GM19025 (cell line): ENCODE results near the gene DRD2.
"Not testable (repeated sequence)": the region's sequence is repeated elsewhere in the genome, so short reads cannot be mapped to it uniquely, and the experiment has no call there.

ENCODE experiments used
- ATAC-seq: cut with Tn5 transposase; IDR thresholded peaks from one replicate; pipeline ENCODE4 v1.9.1; 2021; ENCODE audit warnings: mild to moderate bottlenecking, low read depth, moderate library complexity; ENCODE audit not compliant: unreplicated experiment

DRD2 gene

DNA sequence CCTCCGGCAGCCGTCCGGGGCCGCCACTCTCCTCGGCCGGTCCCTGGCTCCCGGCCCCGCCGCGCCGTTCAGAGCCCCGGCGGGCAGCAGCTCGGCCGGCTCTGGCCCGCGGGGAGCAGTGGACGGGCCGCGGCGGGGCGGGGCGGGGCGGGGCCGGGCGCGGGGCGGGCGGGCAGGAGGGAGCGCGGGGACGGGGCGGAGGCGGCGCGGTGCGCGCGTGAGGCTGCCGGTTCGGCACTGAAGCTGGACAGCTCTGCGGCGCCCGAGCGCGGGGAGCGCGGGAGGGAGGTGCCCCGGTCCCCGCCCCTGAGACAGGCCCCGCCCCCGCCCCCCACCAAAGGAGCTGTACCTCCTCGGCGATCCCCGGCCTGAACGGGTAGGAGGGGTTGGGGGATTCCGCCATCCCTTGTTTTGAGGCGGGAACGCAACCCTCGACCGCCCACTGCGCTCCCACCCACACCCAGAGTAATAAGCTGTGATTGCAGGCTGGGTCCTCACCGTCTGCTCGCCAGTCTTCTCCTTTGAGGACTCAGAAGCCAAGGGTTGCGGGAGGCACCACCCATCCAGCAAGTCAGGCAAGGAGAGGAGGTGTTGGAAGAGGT lies at the start of gene DRD2:
TSS of gene DRD2 (minus strand) at position 239 of the 602 bp plus-strand sequence. CDS start 50,747 bp downstream, outside the sequence.
- ATAC-seq, result no peak

DNA sequence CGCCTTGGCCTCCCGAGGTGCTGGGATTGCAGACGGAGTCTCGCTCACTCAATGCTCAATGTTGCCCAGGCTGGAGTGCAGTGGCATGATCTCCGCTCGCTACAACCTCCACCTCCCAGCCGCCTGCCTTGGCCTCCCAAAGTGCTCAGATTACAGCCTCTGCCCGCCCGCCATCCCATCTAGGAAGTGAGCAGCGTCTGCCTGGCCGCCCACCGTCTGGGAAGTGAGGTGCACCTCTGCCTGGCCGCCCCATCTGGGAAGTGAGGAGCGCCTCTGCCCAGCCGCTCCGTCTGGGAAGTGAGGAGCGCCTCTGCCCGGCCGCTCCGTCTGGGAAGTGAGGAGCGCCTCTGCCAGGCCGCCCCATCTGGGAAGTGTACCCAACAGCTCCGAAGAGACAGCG lies 48.7 kb upstream of the DRD2 start:
- ATAC-seq, result not testable (repeated sequence)

DNA sequence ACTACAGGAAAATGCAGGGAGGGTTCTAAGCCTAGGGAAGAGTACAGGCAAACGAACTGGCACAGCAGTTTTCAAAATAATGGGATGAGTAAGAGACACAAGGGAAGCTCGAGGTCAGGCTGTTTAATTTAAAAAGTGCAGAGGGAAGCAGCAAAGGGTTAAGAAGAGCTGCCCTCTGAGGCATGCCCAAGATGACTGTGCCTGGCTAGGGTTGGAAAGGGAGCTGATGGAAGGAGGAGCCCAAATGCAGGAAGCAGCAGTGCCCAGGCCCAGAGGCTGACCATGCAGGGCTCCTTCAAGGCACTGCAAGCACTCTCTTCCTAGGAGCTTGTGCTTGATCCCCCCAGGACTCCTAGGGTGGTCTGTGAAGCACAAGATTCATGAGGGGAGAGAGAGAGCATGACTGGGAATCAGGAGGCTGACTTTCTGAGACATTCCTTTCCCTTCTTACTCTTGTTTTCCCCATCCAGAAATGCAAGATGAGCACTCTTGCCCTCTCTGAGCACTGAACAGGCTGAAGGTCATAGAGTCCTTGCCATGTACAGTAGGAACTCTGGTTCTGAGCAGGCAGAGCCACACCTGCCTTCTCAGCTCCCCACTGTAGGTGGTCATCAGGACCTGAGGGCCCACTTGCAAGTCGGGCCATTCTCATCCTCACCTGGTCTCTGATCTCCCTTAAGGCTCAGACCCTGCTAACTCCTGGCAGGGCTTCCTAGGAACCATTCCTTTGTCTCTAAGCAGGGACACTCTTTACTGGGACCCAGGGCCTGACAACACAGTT lies 46.7 kb upstream of the DRD2 start:
- no peak for ATAC-seq

DNA sequence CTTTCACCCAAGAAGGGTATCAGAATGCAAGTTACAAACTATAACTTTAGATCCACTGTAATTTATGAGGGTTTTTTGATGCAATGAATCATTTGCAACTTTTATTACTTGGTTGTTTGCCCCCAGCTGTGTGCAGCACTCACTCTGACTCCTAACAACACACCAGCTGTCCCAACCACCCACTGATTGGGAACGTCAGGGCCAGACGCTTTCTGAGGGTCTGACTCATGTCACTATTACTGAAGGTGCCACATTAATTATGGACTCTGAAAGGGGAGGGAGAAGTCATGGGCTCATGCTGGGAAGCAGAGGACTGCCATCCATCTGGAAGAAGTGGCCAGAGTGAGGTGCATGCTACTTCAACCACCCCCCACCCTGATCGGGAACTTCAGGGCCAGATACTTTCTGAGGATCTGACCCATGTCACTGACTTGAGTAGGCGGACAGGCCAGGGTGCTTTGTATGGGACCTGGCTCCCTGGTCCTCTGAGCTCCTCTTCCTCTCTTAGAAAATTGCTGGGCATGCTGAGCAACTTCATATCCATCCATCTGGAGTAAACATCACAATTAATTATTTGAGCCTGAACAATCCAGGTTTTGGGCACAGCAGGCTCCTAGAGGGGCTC lies 44.9 kb upstream of the DRD2 start:
- no peak for ATAC-seq

DNA sequence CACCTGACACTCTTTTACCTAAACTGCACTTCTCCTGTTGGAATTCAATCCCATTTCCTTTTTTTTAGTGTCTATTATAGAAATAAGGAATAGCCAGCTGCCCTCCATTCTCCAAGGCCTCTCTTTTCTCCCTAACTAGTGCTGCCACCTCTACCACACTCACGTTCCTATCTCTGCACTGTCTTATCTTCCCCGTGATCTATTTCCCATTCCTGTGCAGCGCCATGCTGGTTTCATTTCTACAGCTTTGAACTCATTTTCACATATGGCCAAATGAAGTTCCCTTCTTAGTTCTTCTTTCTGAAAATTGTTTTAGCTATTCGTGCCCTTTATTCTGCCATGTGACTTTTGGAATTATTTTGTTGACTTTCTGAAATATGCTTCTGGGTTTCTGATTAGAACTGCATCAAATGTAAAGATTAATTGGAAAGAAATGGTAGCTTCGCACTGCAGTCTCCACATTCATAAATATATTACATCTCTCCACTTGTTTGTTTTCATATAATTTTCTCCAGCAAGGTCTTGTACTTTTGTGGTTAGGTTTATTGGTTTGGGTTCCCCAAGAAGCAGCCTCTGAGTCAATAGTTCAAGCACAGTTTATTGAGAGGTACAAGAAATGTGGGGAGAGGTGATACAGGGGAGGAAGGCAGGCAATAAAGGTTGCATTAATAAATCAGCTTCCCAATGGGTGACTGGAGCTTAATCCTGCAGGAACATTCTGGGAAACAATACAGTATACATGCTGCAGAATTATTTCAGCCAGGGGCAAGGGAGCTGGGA lies 43.7 kb upstream of the DRD2 start:
- no peak for ATAC-seq

DNA sequence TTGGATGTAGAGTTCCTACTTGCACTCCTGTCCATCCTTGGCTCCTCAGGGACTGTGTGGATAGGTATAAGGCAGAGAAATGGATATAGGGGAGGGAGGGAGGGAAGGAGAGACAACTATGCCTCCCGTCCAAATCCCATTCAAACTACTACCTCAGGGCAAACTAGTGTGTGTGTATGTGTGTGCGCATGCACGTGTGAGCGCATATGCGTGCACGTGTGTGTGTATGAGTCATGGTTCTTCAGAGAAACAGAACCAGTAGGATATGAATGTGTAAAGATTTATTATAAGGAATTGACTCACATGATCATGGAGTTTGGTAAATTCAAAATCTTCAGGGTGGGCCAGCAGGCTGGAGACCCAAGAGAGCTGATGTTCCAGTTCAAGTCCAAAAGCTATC lies 42.2 kb upstream of the DRD2 start:
- no peak for ATAC-seq

DNA sequence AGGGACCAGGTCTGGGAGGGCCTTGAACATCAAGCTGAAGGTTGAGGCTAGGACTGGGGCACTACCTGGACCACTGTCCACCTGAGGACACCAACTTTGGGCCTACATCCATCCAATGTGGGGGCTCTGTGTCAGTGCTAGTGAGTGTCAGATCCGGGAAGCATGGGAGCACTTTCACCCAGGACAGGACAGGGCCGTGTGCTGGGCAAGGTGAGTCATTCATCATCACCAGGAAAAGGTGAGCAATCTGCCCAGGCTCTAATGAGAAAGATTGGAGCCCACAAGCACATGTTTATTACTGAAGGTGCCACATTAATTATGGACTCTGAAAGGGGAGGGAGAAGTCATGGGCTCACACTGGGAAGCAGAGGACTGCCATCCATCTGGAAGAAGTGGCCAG lies 39.7 kb upstream of the DRD2 start:
- no peak for ATAC-seq

DNA sequence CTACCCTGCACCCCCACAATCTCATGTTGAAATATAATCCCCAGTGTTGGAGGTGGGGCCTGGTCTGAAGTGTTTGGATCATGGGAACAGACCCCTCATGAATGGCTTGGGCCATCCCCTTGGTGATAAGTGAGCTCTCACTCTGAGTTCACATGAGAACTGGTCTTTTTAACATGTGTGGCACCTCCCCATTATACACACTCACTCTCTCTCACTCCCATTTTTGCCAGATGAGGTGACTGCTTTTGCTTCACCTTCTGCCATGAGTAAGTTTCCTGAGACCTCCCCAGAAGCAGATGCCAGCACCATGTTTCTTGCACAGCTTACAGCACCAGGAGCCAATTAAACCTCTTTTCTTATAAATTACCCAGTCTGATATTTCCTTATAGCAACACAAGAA lies 32.1 kb upstream of the DRD2 start:
- no peak for ATAC-seq

DNA sequence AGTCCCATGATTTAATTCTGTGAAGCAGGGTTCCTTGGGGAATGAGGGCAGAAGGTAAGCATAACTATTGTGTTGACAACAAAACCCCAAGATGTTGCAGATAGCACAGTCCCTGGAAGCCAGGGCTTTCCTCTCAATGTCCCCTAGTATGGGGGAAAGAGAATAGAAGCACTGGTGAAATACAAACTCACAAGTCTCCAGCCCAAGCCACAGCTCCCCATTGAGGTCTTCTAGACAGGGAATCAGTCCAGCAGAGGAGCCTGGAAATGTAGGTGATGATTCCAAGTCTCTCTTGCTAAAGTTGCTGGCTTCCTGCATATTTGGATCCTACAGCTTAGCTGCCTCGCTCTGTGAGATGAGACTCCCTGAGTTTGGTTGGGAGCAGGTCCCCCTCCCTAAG lies 31.7 kb upstream of the DRD2 start:
- no peak for ATAC-seq

DNA sequence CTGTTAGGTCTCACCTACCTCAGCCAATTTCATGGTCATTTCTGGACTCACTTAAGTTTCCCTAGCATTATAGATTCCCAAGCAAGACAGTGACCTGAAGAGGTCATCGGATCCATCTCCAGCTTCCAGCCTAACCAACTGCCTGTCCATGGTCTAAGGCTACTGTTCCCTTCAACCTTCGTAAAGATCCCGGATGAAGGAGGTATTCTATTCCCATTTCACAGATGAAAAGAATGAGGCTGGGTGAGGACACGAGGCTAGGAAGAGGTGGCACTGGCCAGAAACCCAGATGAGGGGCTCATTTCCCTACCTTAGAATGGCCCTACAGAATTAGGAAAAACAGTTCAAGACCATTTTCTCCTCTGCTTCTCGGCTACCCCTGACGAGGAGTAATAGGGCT lies 31.3 kb upstream of the DRD2 start:
- ATAC-seq, result no peak

DNA sequence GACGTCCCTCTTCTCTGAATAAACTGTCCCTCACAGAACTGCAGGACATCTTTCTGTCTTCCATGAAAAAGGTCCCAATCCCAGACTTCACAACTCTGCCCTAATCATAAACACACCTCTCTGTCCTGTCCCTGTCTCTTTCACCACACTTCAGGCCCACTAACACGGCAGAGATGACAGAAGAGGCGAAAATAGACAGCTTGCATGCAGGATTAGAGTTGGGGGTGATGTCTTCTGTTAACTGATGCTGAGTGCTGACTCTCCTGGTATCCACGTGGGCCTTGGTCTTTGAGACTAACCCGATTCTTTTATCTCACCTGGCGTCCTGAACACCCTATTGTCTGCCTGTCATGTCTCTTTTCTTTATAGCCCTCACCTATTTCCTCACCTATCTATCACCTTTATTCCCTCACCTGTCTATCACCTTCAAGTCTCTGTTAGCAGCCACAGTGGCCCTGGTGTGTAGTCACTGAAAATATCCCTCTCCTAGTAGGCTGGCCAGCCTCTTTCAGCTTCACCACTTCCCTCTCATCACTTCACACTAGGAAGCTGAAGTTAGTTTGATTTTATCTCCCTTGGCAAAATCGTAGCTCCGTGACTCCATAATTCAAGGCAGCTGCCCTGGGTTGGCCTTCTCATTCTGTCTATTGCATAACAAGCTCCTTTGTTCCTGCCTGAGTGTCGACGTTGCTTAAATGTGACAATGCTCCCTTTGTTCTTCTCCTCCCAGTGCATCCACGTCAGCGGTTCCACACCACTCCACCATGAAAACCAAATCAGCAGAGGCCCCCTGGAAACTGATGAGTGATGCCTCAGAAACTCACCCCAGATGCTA lies 30.6 kb upstream of the DRD2 start:
- ATAC-seq, result no peak

DNA sequence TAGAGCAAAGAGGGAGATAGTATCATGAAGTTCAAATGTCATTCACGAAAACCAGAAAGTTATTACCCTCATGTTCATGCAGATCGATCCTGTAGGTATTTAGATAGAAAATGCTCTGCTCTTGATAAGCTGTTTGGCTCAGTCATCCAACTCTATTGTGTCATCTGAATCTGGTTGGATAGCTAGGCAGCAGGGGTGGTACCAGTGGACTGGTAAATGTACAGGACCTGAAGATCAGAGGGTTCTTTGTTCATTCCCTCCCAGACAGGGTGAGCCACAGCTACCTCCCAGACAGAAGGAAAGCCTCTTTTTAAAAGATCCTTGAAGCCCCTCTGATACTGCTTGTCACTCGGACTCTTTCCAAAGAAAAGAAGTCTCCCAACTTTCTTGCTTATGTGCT lies 29.8 kb upstream of the DRD2 start:
- ATAC-seq, result no peak

DNA sequence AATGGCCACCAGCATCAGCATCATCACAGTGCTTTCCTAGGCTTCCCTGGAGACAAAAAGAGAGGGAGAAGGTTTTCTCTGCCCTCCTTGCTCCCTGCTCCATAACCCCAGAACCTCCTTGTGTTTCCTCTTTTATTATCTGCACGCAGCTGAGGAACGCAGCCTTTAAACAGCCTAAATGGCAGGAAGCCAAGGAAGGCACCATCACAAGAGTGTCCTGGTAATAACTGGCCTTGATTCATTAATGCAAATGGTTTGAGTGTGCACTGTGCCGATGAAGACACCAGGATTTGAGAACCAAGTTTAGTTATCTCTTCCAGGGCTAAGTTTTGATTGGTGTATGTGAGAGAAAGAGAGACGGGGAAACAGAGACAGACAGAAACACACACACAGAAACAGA lies 29.4 kb upstream of the DRD2 start:
- ATAC-seq, result no peak

DNA sequence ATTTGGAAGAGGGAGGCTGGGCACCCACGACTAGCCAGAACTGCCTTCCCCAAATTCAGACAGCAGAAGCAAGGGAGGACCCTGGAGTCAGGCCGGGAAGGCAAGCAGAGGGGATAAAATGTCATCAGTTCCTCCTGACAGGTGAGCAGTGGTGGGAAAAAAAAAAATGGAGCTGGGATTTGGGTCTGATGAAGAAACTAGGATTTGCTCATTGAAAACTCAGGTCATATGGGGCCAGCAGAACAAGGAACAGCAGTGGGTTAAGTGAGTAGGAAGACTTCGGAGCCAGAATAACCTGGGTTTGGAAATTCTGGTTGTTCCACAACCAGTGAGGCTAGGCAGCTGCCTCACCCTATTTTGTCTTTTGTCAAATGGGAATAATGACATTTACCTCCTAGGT lies 28.9 kb upstream of the DRD2 start:
- no peak for ATAC-seq

DNA sequence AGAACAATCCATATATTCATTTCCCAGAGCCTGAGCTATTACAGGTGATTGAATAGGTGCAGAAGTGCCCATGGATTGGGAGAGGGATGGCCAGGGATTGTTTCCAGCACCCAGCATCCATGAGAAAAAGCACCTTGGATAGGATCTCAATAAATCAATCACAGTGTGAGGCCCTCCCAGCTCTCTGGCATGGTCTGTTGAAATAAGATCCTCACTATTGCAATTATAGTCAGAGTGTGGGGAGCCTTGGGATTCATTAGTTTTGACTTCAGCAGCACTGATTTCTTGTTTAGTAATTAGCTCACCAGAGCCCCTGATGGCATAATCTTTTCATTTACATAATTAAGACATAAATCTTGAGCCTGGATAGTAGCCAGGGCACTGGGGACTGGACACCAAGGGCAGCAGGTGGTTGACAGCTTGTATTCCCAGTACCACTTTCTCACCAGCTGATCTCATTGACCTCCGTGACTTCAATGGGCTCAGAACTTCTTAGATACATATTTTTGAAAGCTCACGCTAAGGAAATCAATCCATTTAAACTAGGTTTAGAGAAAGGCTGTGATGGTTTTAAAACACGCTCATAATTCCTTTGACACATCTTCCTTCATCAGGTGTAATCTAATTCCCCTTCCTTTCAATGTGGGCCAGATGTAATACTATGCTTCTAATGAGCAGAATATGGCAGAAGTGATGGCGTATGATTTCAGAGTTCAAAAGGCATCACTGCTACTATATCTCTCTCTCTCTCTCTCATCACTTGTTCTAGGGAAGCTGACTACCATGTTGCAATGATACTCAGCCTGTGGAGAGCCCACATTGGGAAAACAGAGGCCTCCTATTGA lies 22.1 kb upstream of the DRD2 start:
- ATAC-seq, result no peak

DNA sequence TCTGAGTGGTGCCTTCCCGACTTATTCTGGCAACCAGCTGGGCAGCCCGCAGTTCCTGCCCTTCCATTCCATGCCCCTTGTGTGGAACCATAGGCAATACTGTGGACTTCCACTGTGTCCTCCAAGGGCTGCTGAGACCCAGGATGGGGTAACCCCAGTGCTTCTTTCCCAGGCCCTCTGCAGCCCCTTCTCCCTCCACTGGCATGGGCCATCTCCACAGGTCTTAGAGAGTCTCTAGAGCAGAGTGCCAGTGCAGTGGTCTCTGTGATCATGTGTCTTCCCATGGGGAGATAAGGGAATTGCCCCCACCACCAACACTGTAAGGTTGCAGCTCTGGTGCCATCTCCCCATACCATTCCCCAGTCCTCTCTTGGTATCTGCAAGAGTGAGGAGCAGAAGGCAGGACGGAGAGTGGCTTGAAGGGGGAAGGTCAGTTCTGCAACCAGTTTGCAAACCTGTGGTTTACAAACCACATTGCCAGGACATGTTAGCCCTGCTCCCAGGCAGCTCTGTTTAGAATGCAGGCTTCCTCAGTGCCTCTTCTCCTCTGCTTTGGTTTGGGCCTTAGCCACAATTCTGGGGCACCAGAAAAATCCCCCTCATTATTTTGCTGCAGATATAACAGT lies 20.9 kb upstream of the DRD2 start:
- ATAC-seq, result no peak

DNA sequence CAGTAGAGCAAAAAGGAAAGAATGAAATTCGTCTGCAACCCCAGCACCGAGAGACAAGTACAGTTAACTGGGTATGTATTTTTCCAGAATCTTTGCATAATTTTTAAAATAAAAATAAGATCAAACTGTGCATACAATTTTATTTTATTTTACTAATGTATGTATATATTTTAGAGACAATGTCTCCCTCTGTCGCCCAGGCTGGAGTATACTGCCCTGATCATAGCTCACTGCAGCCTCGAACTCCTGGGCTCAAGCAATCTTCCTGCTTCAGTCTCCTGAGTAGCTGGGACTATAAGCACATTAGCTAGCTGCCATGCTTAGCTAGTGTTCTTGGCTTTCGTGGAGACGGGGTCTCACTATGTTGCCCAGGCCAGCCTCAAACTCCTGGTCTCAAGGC lies 18.8 kb upstream of the DRD2 start:
- ATAC-seq, result no peak

DNA sequence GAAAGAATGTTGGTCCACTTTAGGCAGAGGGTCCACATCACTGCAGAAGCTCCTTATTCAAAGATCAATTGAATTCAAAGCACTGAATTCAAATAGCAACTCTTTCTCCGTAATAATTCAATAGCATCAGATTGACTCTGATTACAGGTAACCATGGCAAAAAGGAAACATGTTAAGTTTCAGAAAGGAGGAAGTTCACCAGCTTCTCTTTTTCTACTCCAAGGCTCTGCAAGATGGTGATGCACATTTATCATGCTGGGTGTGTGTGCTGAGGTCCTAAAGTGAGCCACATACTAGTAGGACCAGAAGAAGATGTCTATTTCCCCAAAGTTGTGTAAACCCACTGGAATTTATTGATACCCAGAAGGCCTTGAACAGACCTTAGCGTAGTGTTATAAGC lies 18.0 kb upstream of the DRD2 start:
- no peak for ATAC-seq

DNA sequence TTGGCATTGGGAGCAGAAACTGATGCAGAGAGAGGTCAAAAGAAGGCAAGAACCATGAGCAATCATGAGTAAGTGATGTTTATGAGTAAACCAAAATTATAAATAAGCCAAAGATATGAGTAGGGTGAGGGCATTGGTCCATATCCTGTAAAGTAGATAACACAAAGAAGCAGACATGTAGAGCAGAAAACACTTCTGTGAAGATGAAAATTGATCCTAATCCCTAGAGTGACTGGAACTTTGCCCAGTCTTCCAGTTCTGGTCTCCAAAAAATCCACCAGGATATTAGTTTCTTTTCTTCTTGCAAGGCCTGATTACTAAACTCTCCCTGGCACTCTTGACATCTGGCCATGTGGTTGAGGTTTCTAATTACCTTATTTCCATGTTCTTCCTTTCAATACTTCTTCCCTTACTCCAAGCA lies 13.7 kb upstream of the DRD2 start:
- ATAC-seq, result no peak
